HG02623 (cell line): ENCODE measurements around the gene BIVM.

Source experiments
- ATAC-seq: cut with Tn5 transposase; IDR thresholded peaks from one replicate; pipeline ENCODE4 v1.9.1; 2021; ENCODE audit warnings: moderate library complexity; ENCODE audit not compliant: unreplicated experiment

BIVM gene

GRCh38 chr13:102877303-102877702 is 78.4 kb downstream of the BIVM start:
- no peak for ATAC-seq

GRCh38 chr13:102878481-102878880 is 79.6 kb downstream of the BIVM start:
- ATAC-seq: no peak

GRCh38 chr13:102879793-102880499 is 81.0 kb downstream of the BIVM start:
- ATAC-seq: no peak

DNA sequence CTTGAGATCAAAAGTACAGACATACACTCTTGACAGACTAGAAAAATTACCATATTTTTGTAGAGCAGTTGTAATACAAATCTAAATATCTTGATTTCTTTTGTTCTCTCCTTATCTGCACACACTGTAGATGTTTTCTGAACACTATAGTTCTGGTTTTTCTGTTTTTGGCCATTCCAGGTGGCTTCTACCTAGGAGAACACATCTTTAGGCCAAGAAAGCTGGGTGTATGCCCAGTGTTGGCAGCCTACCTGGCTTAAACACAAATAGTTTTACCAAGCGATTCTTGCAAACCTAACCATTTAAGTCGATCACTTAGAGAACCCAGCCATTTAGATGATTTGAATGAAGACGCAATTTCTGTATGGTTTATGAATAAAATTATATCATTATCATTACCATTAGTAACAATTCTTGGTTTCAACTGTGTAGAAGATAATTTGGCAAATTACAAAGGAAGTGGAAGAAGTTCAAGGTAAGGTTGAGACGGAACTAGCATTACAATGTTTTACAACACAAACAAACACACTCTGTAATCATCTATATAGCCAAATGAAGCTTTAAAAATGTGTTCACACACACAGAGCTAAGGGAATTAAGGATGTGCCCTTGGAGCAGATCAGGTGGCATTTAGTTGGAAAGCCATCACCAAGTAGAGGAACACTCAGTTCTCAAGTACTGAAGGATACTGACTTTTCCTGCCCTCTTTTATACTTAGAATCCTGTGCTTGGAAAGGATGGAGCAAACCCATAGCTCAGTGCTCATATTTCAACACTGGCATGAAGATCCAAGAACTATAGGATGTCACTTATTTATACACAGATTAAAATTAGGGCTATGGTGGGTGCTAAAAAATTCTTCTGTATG is 83.1 kb downstream of the BIVM start:
- ATAC-seq: no peak
